GM12878 (cell line): ENCODE data around the gene KLF12. TPM values are rescaled to one million over a fixed set of nuclear protein-coding genes. Genes with fewer than 3 reads are reported as not detected.

ENCODE experiments used
- ATAC-seq: fragments of 200-7000 bp; cut with Tn5 transposase; 3 replicates; pipeline ENCODE4 v1.9.1; 2020; ENCODE audit warnings: mild to moderate bottlenecking, moderate library complexity
- BruUV-seq: library from RNA; stranded (reverse); fragments of 400-500 nt; replicated peaks from 2 replicates; lab custom pipeline; 2021; lab: Mats Ljungman, UMichigan
- CTCF ChIA-PET: fragments of 300-600 bp; sonication (Branson Sonifier 250); formaldehyde crosslinking; extraction: SDS; loops from one replicate; lab custom pipeline; 2021; ENCODE audit warnings: inconsistent platforms; lab: Yijun Ruan, JAX
- POLR2A ChIA-PET: fragments of 350-600 bp; formaldehyde crosslinking; extraction: SDS; loops from one replicate; lab custom pipeline; 2021; ENCODE audit warnings: inconsistent platforms; lab: Charles Lee
- RAD21 ChIA-PET: fragments of 300-600 bp; sonication (Branson Sonifier 250); formaldehyde crosslinking; loops from one replicate; lab custom pipeline; 2023; ENCODE audit warnings: antibody characterized with exemption; ENCODE audit not compliant: unreplicated experiment; lab: Charles Lee
- SMC1A ChIA-PET: fragments of 300-600 bp; sonication (Branson Sonifier 250); formaldehyde crosslinking; loops from one replicate; lab custom pipeline; 2023; ENCODE audit not compliant: unreplicated experiment, uncharacterized antibody; lab: Charles Lee
- DNase-seq: peaks from one replicate; pipeline ENCODE4 v3.0.0-alpha.2; 2011; ENCODE audit warnings: low read depth, low spot score
- FAIRE-seq: peaks from 3 replicates; lab custom pipeline; 2011; peaks lifted over from hg19 to GRCh38; lab: Jason Lieb, UNC
- H2AFZ ChIP-seq: 2 replicates; pipeline ENCODE4 v1.6.0; 2011; ENCODE audit warnings: low read depth, low read length, control low read depth; ENCODE audit not compliant: control insufficient read depth
- H3K27ac ChIP-seq: 2 replicates; pipeline ENCODE4 v1.5.1; 2011; ENCODE audit warnings: control low read depth; ENCODE audit not compliant: control insufficient read depth, insufficient read depth
- H3K27me3 ChIP-seq, 2 experiments: replicated peaks in 1 of 2; 2 replicates each; pipeline versions ENCODE4 v1.6.0 to v1.6.1; 2011; ENCODE audit warnings: low read length in 1 of 2; ENCODE audit not compliant: control insufficient read depth in 2 of 2, insufficient read depth in 2 of 2
- H3K36me3 ChIP-seq, 2 experiments: 2 replicates each; pipeline ENCODE4 v1.5.1; 2011; ENCODE audit warnings: low read length in 1 of 2; ENCODE audit not compliant: control insufficient read depth in 2 of 2, insufficient read depth in 2 of 2
- H3K4me1 ChIP-seq: 2 replicates; pipeline ENCODE4 v1.6.1; 2011; ENCODE audit warnings: mild to moderate bottlenecking, low read length, moderate library complexity, mixed read lengths; ENCODE audit not compliant: control insufficient read depth, insufficient read depth
- H3K4me2 ChIP-seq: 2 replicates; pipeline ENCODE4 v1.6.0; 2011; ENCODE audit warnings: control low read depth; ENCODE audit not compliant: control insufficient read depth, insufficient read depth
- H3K4me3 ChIP-seq: fragments of 200-600 bp; sonication (generic); 2 replicates; pipeline ENCODE4 v1.5.1; 2016
- H3K79me2 ChIP-seq: 2 replicates; pipeline ENCODE4 v1.6.0; 2011; ENCODE audit warnings: low read length; ENCODE audit not compliant: control insufficient read depth, insufficient read depth
- H3K9ac ChIP-seq: 2 replicates; pipeline ENCODE4 v1.8.0; 2011; ENCODE audit warnings: low read length, control low read depth, mixed read lengths; ENCODE audit not compliant: control insufficient read depth, insufficient read depth
- H3K9me3 ChIP-seq: replicated peaks from 3 replicates; pipeline ENCODE4 v1.5.1; 2011; ENCODE audit warnings: mild to moderate bottlenecking, low read length; ENCODE audit not compliant: control insufficient read depth, insufficient read depth
- H4K20me1 ChIP-seq: 2 replicates; pipeline ENCODE4 v1.6.0; 2011; ENCODE audit not compliant: control insufficient read depth, insufficient read depth
- NFYA ChIP-seq: IDR thresholded peaks from 2 replicates; pipeline ENCODE4 v1.6.1; 2011; ENCODE audit warnings: low read depth, mild to moderate bottlenecking, low read length, improper control_type of control experiment, borderline replicate concordance
- NKRF ChIP-seq: fragments of 450-650 bp; conservative IDR thresholded peaks from 2 replicates; pipeline ENCODE4 v1.6.1; 2017; ENCODE audit warnings: mild to moderate bottlenecking, moderate library complexity
- POLR2A ChIP-seq: IDR thresholded peaks from 2 replicates; pipeline ENCODE4 v1.6.1; 2011; ENCODE audit warnings: low read depth, mild to moderate bottlenecking, low read length
- ZBTB33 ChIP-seq: fragments of 450-650 bp; IDR thresholded peaks from 2 replicates; pipeline ENCODE4 v1.6.1; 2017; ENCODE audit warnings: mild to moderate bottlenecking
- WGBS: methylation state at CpG from one replicate; pipeline ENCODE4 v1.1.6; 2016; ENCODE audit warnings: low lambda C conversion rate; ENCODE audit not compliant: insufficient replicate concordance, insufficient coverage; ENCODE audit errors: missing lambda C conversion rate; 5-methylcytosine and 5-hydroxymethylcytosine counted together
- in situ Hi-C: fragments of 300-500 bp; cut with MboI; formaldehyde crosslinking; loops from 9 replicates; pipeline ENCODE4 v1.14.3; 2018; ENCODE audit warnings: mixed read lengths
- intact Hi-C: fragments of 100-400 bp; cut with micrococcal nuclease; formaldehyde crosslinking; loops from one replicate; pipeline ENCODE4 v1.14.2; 2022; ENCODE audit not compliant: unreplicated experiment
- polyA plus RNA-seq, 11 experiments: library from polyadenylated mRNA; depleted of rRNA in 4 of 11; unstranded in 6 of 11; stranded (reverse) in 5 of 11; fragments of >200 nt; fragmentation: Nextera tagmentation in 4 of 11; fragmentation: Illumina TruSeq in 1 of 11; extraction: Ambion mirVana in 4 of 11; extraction: Trizol in 1 of 11; gene quantifications; 1 replicate in 1 of 11; 2 replicates in 10 of 11; pipeline versions ENCODE4 v1.2.1 to v1.2.3, GENCODE V29; 2011 to 2016; ENCODE audit warnings: inconsistent platforms in 2 of 11, missing spikeins in 2 of 11, low read depth in 1 of 11
- total RNA-seq, 4 experiments: library from RNA; depleted of rRNA in 3 of 4; stranded (reverse); fragments of >200 nt in 3 of 4; fragmentation: Illumina TruSeq in 1 of 4; extraction: Trizol in 1 of 4; gene quantifications; 2 replicates each; pipeline versions ENCODE4 v1.2.1 to v1.2.3, GENCODE V29; 2013 to 2021

The KLF12 gene
- total and polyA plus RNA-seq, 10 of the 15 experiments (the other 5 are each of a cell fraction or from before 2014, with no cell fraction given): 0.11 to 11.4 (median 0.98) TPM

- no peak overlapping the region for H2AFZ ChIP-seq
- TF ChIP-seq POLR2A (no peak), NKRF (no peak), NFYA (no peak)
- H3K36me3 ChIP-seq: no peaks in the 10 kb centered on the region
- WGBS: 84% methylated on average over 3 of the region's 3 CpGs
- no peaks in the 10 kb centered on the region for H4K20me1 ChIP-seq
- no peaks in the 10 kb centered on the region for H3K27me3 ChIP-seq
- CTCF ChIA-PET: interaction anchor here (0.6 kb wide), 1 partner anchor 1549 kb away, joined by 3 read pairs; no protein-coding TSS in a partner anchor
- H3K27ac ChIP-seq: no peak overlapping the region
- no peak overlapping the region for H3K4me2 ChIP-seq
- no peaks in the 10 kb centered on the region for H3K4me1 ChIP-seq
- H3K79me2 ChIP-seq: no peaks in the 10 kb centered on the region
- BruUV-seq: no TSS peak
- H3K4me3 ChIP-seq: no peak overlapping the region
- no peak for ATAC-seq
- SMC1A ChIA-PET: interaction anchor here (0.9 to 1.6 kb wide), 3 partner anchors 12 to 307 kb away, joined by 4 read pairs; no protein-coding TSS in a partner anchor
- POLR2A ChIA-PET: no interaction called here
- in situ Hi-C loops (no loop called here), intact Hi-C loops (no loop called here)
- no peak for DNase-seq
- H3K9ac ChIP-seq: no peak overlapping the region
- no peaks in the 10 kb centered on the region for H3K9me3 ChIP-seq
- FAIRE-seq: no peak
- RAD21 ChIA-PET: no interaction called here
These were observed 20.8 kb upstream of the KLF12 start for GRCh38 chr13:74154981-74155380.

GRCh38 chr13:74153316-74153715, 19.1 kb upstream of the KLF12 start:
- ChIA-PET RAD21 (no interaction called here), POLR2A (no interaction called here)
- in situ Hi-C loops: no loop called here

More at GRCh38 chr13:74153316-74153715, 19.1 kb upstream of the KLF12 start:
- WGBS: 17% methylated on average over 2 of the region's 2 CpGs
- Histone ChIP-seq H3K9me3 (no peaks in the 10 kb centered on the region), H2AFZ (no peak overlapping the region), H3K27ac (no peak overlapping the region), H3K4me1 (no peaks in the 10 kb centered on the region), H3K4me2 (no peak overlapping the region), H4K20me1 (no peaks in the 10 kb centered on the region), H3K4me3 (no peak overlapping the region), H3K9ac (no peak overlapping the region), H3K27me3 (no peaks in the 10 kb centered on the region), H3K36me3 (no peaks in the 10 kb centered on the region), H3K79me2 (no peaks in the 10 kb centered on the region)
- ChIA-PET SMC1A (interaction anchor here (1.1 to 1.6 kb wide), 3 partner anchors 11 to 17 kb away, joined by 4 to 6 read pairs (median 5); no protein-coding TSS in a partner anchor), CTCF (no interaction called here)
- DNase-seq (no peak), ATAC-seq (no peak; the same call in 2 of the 3 replicates), FAIRE-seq (no peak)
- no peak for TF ChIP-seq ZBTB33
- intact Hi-C loops: no loop called here
- no TSS peak for BruUV-seq
